Heart right ventricle (tissue), 16 donors: ENCODE measurements around the gene KLF2. TPM values are rescaled to one million over a fixed set of nuclear protein-coding genes. Genes with fewer than 3 reads are reported as not detected.
"Not testable (repeated sequence)": the region's sequence is repeated elsewhere in the genome, so short reads cannot be mapped to it uniquely, and the experiment has no call there.

ENCODE experiments used
- ATAC-seq, 8 donors: fragments of 200-7000 bp; cut with Tn5 transposase; one replicate each; pipeline ENCODE4 v1.9.1; 2020; ENCODE audit warnings: mild to moderate bottlenecking in 8 of 8, moderate library complexity in 8 of 8, moderate number of reproducible peaks in 1 of 8
- DNase-seq, 2 donors: peaks; one replicate each; pipeline ENCODE4 v3.0.0-alpha.2; 2020
- H3K27ac ChIP-seq, 10 donors: fragments of 200-600 bp; sonication (generic) in 2 of 10; one replicate each; pipeline versions ENCODE4 v1.5.0 to v1.8.0; 2020 to 2022; ENCODE audit warnings: mild to moderate bottlenecking in 3 of 10
- H3K27me3 ChIP-seq, 7 donors: fragments of 200-600 bp; one replicate each; pipeline ENCODE4 v1.8.0; 2021 to 2022; ENCODE audit warnings: mild to moderate bottlenecking in 2 of 7
- H3K36me3 ChIP-seq, 9 donors: fragments of 200-600 bp; sonication (generic) in 1 of 9; one replicate each; pipeline versions ENCODE4 v1.5.0 to v1.8.0; 2020 to 2022; ENCODE audit warnings: mild to moderate bottlenecking in 2 of 9
- H3K4me1 ChIP-seq, 9 donors: fragments of 200-600 bp; sonication (generic) in 1 of 9; one replicate each; pipeline versions ENCODE4 v1.5.0 to v1.8.0; 2020 to 2022; ENCODE audit warnings: mild to moderate bottlenecking in 4 of 9
- H3K4me3 ChIP-seq, 10 donors: fragments of 200-600 bp; sonication (generic) in 2 of 10; one replicate each; pipeline versions ENCODE4 v1.5.0 to v1.8.0; 2020 to 2022; ENCODE audit warnings: mild to moderate bottlenecking in 7 of 10, moderate library complexity in 2 of 10
- H3K9me3 ChIP-seq, 11 donors: fragments of 200-600 bp in 10 of 11; sonication (generic) in 2 of 11; one replicate each; pipeline versions ENCODE4 v1.5.0 to v1.8.0; 2013 to 2022; ENCODE audit warnings: mild to moderate bottlenecking in 2 of 11, control low read depth in 1 of 11, moderate library complexity in 1 of 11
- WGBS, 2 donors: extraction: QIAGEN DNeasy Blood & Tissue Kit; methylation state at CpG; one replicate each; pipeline ENCODE4 v1.1.7; 2013; ENCODE audit warnings: inconsistent platforms in 1 of 2; 5-methylcytosine and 5-hydroxymethylcytosine counted together
- intact Hi-C, 10 donors: fragments of 100-400 bp; cut with DNase I; formaldehyde crosslinking; loops; one replicate each; pipeline versions ENCODE4 v1.11.1 to v1.14.2; 2022
- polyA plus RNA-seq, 2 donors: library from polyadenylated mRNA; stranded (reverse); fragments of 200-250 nt; gene quantifications; one replicate each; pipeline ENCODE4 v1.2.3, GENCODE V29; 2013
- total RNA-seq, 10 donors: library from RNA; stranded (reverse); fragmentation: NEBNext Ultra II Directional in 3 of 10; extraction: Animal tissue kit (Norgen Biotek cat#: 25700) in 3 of 10; gene quantifications; one replicate each; pipeline versions ENCODE4 v1.2.1 to v1.2.4, GENCODE V29; 2021 to 2023
- TF ChIP-seq, protein P1 (sequence below), 9 donors: fragments of 200-600 bp; sonication (generic) in 2 of 9; IDR thresholded peaks; one replicate each; pipeline versions ENCODE4 v1.5.0 to v1.8.0; 2021 to 2022; ENCODE audit warnings: antibody characterized with exemption in 9 of 9, mild to moderate bottlenecking in 5 of 9, moderate library complexity in 1 of 9
- donor health status: Arrhythmogenic right ventricular cardiomyopathy.
- donor health status: ischemic (EF 13 %, LVEDD 7.1; RV severe dilation, severe dysfunction).
- donor health status: healthy with polysubstance abuse.
- donor health status: DM: no; HTN: yes; CAD: no.
- donor health status: DM: no; HTN: no; CAD: no.
- donor health status: ischemic (EF 25% LVEDD 6.9; RV normal size, moderate dysfunction).
- donor health status: ischemic (EF 25% LVEDD 5.7; RV mildly dilated, moderate dysfunction).
- donor health status: healthy.
- donor health status: DM: yes; HTN: yes; CAD: no.
- donor health status: Ischemic cardiomyopathy.
- donor health status: ischemic (EF 35%, LVEDD 5.7; RV mildly dilated, moderate dysfunction).
- donor health status: nonischemic (EF 11% LVEDD 7.7; RV severe dilation, severe dysfunction).
- donor health status: DM: yes; HTN: yes; CAD: no.
- donor health status: PGD.
- donor health status: ischemic (EF 29% LVEDD 5.4; RV normal size, mild dysfunction).
- donor health status: nonischemic (EF 23%, LVEDD 6.1; RV moderate dilation, normal function).

KLF2 gene
- total and polyA plus RNA-seq, 12 donors, result 22.4 to 76.2 (median 50.4) TPM

- no peak for DNase-seq
- no peak overlapping the region for H3K4me3 ChIP-seq
- intact Hi-C loops, result no loop called here
- TF ChIP-seq, protein P1, sequence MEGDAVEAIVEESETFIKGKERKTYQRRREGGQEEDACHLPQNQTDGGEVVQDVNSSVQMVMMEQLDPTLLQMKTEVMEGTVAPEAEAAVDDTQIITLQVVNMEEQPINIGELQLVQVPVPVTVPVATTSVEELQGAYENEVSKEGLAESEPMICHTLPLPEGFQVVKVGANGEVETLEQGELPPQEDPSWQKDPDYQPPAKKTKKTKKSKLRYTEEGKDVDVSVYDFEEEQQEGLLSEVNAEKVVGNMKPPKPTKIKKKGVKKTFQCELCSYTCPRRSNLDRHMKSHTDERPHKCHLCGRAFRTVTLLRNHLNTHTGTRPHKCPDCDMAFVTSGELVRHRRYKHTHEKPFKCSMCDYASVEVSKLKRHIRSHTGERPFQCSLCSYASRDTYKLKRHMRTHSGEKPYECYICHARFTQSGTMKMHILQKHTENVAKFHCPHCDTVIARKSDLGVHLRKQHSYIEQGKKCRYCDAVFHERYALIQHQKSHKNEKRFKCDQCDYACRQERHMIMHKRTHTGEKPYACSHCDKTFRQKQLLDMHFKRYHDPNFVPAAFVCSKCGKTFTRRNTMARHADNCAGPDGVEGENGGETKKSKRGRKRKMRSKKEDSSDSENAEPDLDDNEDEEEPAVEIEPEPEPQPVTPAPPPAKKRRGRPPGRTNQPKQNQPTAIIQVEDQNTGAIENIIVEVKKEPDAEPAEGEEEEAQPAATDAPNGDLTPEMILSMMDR (IDR thresholded peaks at IDR 0.05), result no peak
- H3K27me3 ChIP-seq, result no peaks in the 10 kb centered on the region
- H3K36me3 ChIP-seq, result no peaks in the 10 kb centered on the region
- no peak overlapping the region for H3K27ac ChIP-seq
- peak in 1 of 8 donors; percentile 46 for ATAC-seq
- no peaks in the 10 kb centered on the region for H3K9me3 ChIP-seq
- WGBS, 2 donors, result 90 to 92% methylated on average over 25 of the region's 25 CpGs
- H3K4me1 ChIP-seq, result peaks cover 0 to 15% (median 0%) of the 10 kb centered on the region in 9 donors
Measured at GRCh38 chr19:16301999-16302694, 22.5 kb upstream of the KLF2 start.

DNA sequence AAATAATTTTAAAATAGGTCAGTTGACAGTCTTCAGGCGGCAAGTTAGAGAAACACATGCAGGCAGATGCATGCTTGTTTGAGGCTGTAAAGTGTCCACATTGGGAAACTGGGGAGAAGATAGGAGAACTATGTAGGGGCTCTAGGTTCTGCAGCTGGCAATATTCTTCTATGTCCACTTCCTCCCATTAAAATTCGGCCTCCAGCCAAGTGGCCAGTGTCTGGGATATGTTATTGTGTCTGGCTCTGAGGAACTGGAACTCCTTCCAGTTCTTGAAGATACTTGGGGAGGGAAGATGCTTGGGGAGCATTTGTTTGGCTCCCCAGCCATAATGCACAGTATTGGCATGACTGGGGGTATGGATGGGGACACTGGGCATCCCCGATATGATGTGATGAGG, 20.9 kb upstream of the KLF2 start:
- no peak overlapping the region for H3K4me3 ChIP-seq
- ATAC-seq, result peak in 6 of 8 donors; percentile 51 to 76 (median 60)
- no peaks in the 10 kb centered on the region for H3K36me3 ChIP-seq
- DNase-seq, result no peak
- H3K27me3 ChIP-seq, result no peaks in the 10 kb centered on the region
- peaks cover 0 to 15% (median 0%) of the 10 kb centered on the region in 9 donors for H3K4me1 ChIP-seq
- WGBS, 2 donors, result 63 to 67% methylated on average over 3 of the region's 3 CpGs
- TF ChIP-seq, protein P1 (IDR thresholded peaks at IDR 0.05), result no peak
- no peaks in the 10 kb centered on the region for H3K9me3 ChIP-seq
- intact Hi-C loops, result no loop called here
- H3K27ac ChIP-seq, result no peak overlapping the region

DNA sequence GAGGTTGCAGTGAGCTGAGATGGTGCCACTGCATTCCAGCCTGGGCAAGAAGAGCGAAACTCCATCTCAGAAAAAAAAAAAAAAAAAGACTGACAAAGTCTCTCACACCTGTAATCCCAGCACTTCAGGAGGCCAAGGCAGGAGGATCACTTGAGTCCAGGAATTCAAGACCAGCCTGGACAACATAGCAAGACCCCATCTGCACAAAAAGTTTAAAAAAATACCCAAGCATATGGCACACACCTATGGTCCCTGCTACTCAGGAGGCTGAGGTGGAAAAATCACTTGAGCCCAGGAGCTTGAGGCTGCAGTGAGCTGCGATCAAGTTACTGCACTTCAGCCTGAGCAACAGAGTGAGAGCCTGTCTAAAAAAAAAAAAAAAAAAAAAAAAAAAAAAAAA, 20.1 kb upstream of the KLF2 start:
- H3K9me3 ChIP-seq, intact Hi-C loops, H3K36me3 ChIP-seq, H3K27ac ChIP-seq, H3K4me3 ChIP-seq, H3K27me3 ChIP-seq, ATAC-seq, DNase-seq: not testable (repeated sequence)
- 91 to 95% methylated on average over 2 of the region's 2 CpGs for WGBS, 2 donors
- peaks cover 0 to 15% (median 0%) of the 10 kb centered on the region in 9 donors for H3K4me1 ChIP-seq

DNA sequence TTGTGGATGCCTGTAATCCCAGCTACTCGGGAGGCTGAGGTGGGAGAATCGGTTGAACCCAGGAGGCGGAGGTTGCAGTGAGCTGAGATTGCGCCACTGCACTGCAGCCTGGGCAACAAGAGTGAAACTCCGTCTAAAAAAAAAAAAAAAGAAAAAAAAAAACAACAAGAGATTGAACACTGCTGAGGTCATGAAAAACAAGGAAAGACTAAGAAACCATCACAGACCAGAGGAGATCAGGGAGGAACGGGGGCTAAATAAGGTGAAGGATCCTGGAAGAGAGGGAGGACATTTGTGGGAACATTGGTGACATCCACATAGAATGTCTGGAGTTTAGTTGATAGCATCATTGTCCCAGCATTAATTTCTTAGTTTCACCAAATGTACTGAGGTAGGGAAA, 19.6 kb upstream of the KLF2 start:
- H3K27ac ChIP-seq, ATAC-seq, DNase-seq, H3K36me3 ChIP-seq, H3K4me3 ChIP-seq, intact Hi-C loops, H3K9me3 ChIP-seq, H3K27me3 ChIP-seq: not testable (repeated sequence)
- peaks cover 0 to 15% (median 0%) of the 10 kb centered on the region in 9 donors for H3K4me1 ChIP-seq
- WGBS, 2 donors, result 79 to 83% methylated on average over 6 of the region's 6 CpGs

- 79 to 81% methylated on average over 21 of the region's 21 CpGs for WGBS, 2 donors
- H3K4me1 ChIP-seq, result peaks cover 0 to 15% (median 0%) of the 10 kb centered on the region in 9 donors
- H3K27ac ChIP-seq, result no peak overlapping the region
- no peaks in the 10 kb centered on the region for H3K36me3 ChIP-seq
- DNase-seq (no peak), ATAC-seq (no peak)
- no peaks in the 10 kb centered on the region for H3K27me3 ChIP-seq
- no peak overlapping the region for H3K4me3 ChIP-seq
- H3K9me3 ChIP-seq, result no peaks in the 10 kb centered on the region
- intact Hi-C loops, result no loop called here
- TF ChIP-seq, protein P1 (IDR thresholded peaks at IDR 0.05), result no peak
Measured at GRCh38 chr19:16306728-16307402, 17.8 kb upstream of the KLF2 start.
